Activated T-cell treated with anti-CD3 and anti-CD28 coated beads, Interleukin-2, amount 50 U/mL, for 4 hours (primary cell): ENCODE measurements around the gene ATP11A. TPM values are rescaled to one million over a fixed set of nuclear protein-coding genes. Genes with fewer than 3 reads are reported as not detected.

Source experiments
- ATAC-seq, 2 donors: fragments of 200-7000 bp; cut with Tn5 transposase; one replicate each; pipeline ENCODE4 v1.10.0; 2021
- DNase-seq: peaks from one replicate; pipeline ENCODE4 v3.0.0-alpha.2; 2020
- H3K27me3 Mint-ChIP-seq: one replicate; pipeline ENCODE4 v1.8.0; 2021; ENCODE audit warnings: low read depth, mixed read lengths
- H3K36me3 Mint-ChIP-seq: one replicate; pipeline ENCODE4 v1.8.0; 2022; ENCODE audit warnings: mixed read lengths; ENCODE audit not compliant: insufficient read depth
- H3K4me1 Mint-ChIP-seq: one replicate; pipeline ENCODE4 v1.8.0; 2021; ENCODE audit warnings: low read depth, mixed read lengths
- H3K4me3 Mint-ChIP-seq: one replicate; pipeline ENCODE4 v1.8.0; 2021; ENCODE audit warnings: mild to moderate bottlenecking, moderate library complexity, mixed read lengths
- H3K9me3 Mint-ChIP-seq: one replicate; pipeline ENCODE4 v1.8.0; 2021; ENCODE audit warnings: mixed read lengths
- total RNA-seq, 3 donors: library from RNA; stranded (reverse); gene quantifications; one replicate each; pipeline ENCODE4 v1.2.1, GENCODE V29; 2021

ATP11A gene
- total RNA-seq, 3 donors from 2014 or later: 34.7 to 40.8 (median 35.6) TPM

- H3K9me3 Mint-ChIP-seq: no peaks in the 10 kb centered on the region
- ATAC-seq: no peak
These were observed 64.6 kb downstream of the ATP11A start for GRCh38 chr13:112754281-112755025.

DNA sequence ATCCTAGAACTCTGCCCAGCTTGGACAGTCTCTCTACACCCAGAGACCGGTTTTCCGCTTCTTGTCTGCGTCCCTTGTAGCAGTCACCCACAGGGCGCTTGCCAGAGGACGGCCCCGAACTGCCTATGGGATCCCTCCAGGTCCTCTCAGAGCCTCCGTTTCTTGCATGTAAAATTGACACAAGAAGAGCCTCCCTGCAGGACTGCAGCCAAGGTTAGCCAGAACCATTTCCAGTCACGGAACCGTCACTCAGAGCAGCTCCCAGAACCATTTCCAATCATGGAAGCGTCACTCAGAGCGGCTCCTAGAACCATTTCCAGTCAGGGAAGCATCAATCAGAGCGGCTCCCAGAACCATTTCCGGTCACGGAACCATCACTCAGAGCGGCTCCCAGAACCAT lies 65.5 kb downstream of the ATP11A start:
- no peak for DNase-seq
- ATAC-seq: no peak
- Mint-ChIP-seq H3K36me3 (no peaks in the 10 kb centered on the region), H3K4me1 (peaks cover 26% of the 10 kb centered on the region), H3K4me3 (no peak overlapping the region), H3K27me3 (no peaks in the 10 kb centered on the region), H3K9me3 (no peaks in the 10 kb centered on the region)

More at GRCh38 chr13:112754281-112755025, 64.6 kb downstream of the ATP11A start:
- H3K4me1 Mint-ChIP-seq: peaks cover 26% of the 10 kb centered on the region
- no peaks in the 10 kb centered on the region for H3K36me3 Mint-ChIP-seq
- H3K27me3 Mint-ChIP-seq: no peaks in the 10 kb centered on the region
- no peak for DNase-seq
- H3K4me3 Mint-ChIP-seq: no peak overlapping the region

- H3K27me3 Mint-ChIP-seq: no peaks in the 10 kb centered on the region
- no peak overlapping the region for H3K4me3 Mint-ChIP-seq
- peaks cover 26% of the 10 kb centered on the region for H3K4me1 Mint-ChIP-seq
- DNase-seq (no peak), ATAC-seq (no peak)
- H3K9me3 Mint-ChIP-seq: no peaks in the 10 kb centered on the region
- H3K36me3 Mint-ChIP-seq: no peaks in the 10 kb centered on the region
These were observed 66.2 kb downstream of the ATP11A start for GRCh38 chr13:112756081-112756480.

DNA sequence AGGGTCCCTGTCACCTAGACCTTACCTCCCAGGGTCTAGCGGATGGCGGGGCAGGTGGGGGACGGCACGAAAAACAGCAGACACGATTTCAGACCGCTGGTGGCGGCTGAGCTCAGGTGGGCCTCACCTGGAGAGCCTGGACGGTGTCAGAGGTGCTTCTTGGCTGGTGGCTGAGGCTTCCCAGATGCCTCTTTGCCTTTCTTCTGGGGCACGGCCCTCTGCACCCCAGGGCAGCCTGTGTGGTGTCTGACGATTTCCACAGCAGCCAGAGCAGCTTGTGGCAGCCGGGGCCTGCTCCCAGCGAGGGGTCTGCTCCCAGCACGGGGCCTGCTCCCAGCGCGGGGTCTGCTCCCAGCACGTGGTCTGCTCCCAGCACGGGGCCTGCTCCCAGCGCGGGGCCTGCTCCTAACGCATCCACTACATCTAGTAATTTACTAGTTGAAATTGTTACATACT lies 66.7 kb downstream of the ATP11A start:
- DNase-seq: no peak
- Mint-ChIP-seq H3K9me3 (no peaks in the 10 kb centered on the region), H3K27me3 (no peaks in the 10 kb centered on the region), H3K36me3 (no peaks in the 10 kb centered on the region), H3K4me1 (peaks cover 26% of the 10 kb centered on the region), H3K4me3 (no peak overlapping the region)
- no peak for ATAC-seq

GRCh38 chr13:112756967-112757758 lies 67.3 kb downstream of the ATP11A start:
- H3K4me1 Mint-ChIP-seq: peaks cover 20% of the 10 kb centered on the region
- DNase-seq (no peak), ATAC-seq (no peak)
- no peaks in the 10 kb centered on the region for H3K27me3 Mint-ChIP-seq
- no peaks in the 10 kb centered on the region for H3K36me3 Mint-ChIP-seq
- H3K4me3 Mint-ChIP-seq: no peak overlapping the region
- no peaks in the 10 kb centered on the region for H3K9me3 Mint-ChIP-seq

DNA sequence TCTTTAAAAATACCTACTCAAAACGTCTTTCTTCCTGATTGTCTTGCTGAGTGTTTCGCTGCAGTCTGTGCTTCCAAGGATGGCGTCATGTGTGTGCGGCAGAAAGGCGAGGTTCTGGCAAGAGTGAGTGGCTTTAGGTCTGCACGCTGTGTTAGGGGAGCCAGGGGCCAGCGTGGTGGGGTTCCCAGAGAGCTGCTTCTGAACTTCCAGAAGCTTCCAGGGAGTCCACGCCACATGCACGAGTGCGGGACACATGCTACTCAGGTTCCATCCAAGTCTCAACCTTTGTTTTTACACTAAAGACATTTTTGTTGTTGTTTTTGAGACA lies 67.9 kb downstream of the ATP11A start:
- H3K4me1 Mint-ChIP-seq: peaks cover 17% of the 10 kb centered on the region

DNA sequence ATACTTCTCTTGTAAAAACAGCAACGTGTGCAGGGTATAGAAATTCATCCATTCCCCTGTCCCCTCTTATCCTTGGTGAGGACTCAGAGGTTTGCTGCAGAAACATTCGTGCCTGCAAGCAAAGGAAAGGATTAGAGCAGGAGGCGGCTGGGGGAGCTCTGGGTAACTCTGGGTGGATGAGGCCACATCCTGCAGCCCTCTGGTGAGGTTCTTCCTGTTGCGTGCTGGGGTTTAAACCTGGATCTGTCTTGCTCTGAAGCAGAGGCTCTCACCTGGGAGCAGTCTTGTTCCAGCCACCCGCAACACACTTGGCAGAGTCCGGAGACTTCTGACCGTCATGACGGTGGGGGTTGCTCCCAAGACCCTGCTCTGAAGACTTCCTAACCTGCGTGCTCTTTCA lies 69.2 kb downstream of the ATP11A start:
- DNase-seq (no peak), ATAC-seq (no peak)
- Mint-ChIP-seq H3K27me3 (no peaks in the 10 kb centered on the region), H3K4me3 (no peak overlapping the region), H3K4me1 (peaks cover 9% of the 10 kb centered on the region), H3K9me3 (no peaks in the 10 kb centered on the region), H3K36me3 (peaks cover 6% of the 10 kb centered on the region)

More for the DNA sequence above, 67.9 kb downstream of the ATP11A start:
- ATAC-seq (no peak), DNase-seq (no peak)
- Mint-ChIP-seq H3K9me3 (no peaks in the 10 kb centered on the region), H3K27me3 (no peaks in the 10 kb centered on the region), H3K36me3 (peaks cover 2% of the 10 kb centered on the region), H3K4me3 (no peak overlapping the region)

GRCh38 chr13:112759827-112760226 lies 70.0 kb downstream of the ATP11A start:
- Mint-ChIP-seq H3K27me3 (no peaks in the 10 kb centered on the region), H3K9me3 (no peaks in the 10 kb centered on the region), H3K4me3 (no peak overlapping the region), H3K36me3 (peaks cover 6% of the 10 kb centered on the region), H3K4me1 (peaks cover 9% of the 10 kb centered on the region)
- ATAC-seq: no peak
- DNase-seq: no peak

DNA sequence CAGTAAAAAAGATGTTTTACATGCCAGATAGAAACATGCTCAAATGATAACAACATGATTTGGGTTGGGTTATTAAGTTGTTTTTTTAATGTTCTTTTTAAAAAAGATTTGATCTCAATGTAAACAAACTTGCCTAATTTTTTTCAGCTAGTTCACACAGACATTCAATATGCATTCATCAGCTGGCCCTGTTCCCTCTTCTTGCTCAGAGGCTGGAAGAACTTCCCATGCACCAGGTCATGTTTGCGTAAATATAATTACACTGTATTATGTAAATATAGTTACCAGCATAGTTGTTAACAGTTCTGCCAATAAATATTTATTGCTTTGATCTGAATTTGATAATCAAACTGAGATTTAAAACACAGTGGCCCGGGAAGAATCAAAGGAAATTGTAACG lies 70.6 kb downstream of the ATP11A start:
- DNase-seq (no peak), ATAC-seq (no peak)
- no peak overlapping the region for H3K4me3 Mint-ChIP-seq
- no peaks in the 10 kb centered on the region for H3K9me3 Mint-ChIP-seq
- H3K36me3 Mint-ChIP-seq: peaks cover 6% of the 10 kb centered on the region
- no peaks in the 10 kb centered on the region for H3K27me3 Mint-ChIP-seq
- H3K4me1 Mint-ChIP-seq: peaks cover 9% of the 10 kb centered on the region

- no peak for ATAC-seq
- H3K27me3 Mint-ChIP-seq: no peaks in the 10 kb centered on the region
- peaks cover 14% of the 10 kb centered on the region for H3K4me1 Mint-ChIP-seq
- peaks cover 7% of the 10 kb centered on the region for H3K36me3 Mint-ChIP-seq
- H3K9me3 Mint-ChIP-seq: peaks cover 3% of the 10 kb centered on the region
- no peak for DNase-seq
- H3K4me3 Mint-ChIP-seq: no peak overlapping the region
These were observed 71.1 kb downstream of the ATP11A start for GRCh38 chr13:112760931-112761330.

GRCh38 chr13:112761701-112762689 lies 72.2 kb downstream of the ATP11A start:
- ATAC-seq: no peak
- peaks cover 9% of the 10 kb centered on the region for H3K36me3 Mint-ChIP-seq
- no peak for DNase-seq
- H3K27me3 Mint-ChIP-seq: no peaks in the 10 kb centered on the region
- H3K4me3 Mint-ChIP-seq: no peak overlapping the region
- H3K9me3 Mint-ChIP-seq: peaks cover 4% of the 10 kb centered on the region
- peaks cover 21% of the 10 kb centered on the region for H3K4me1 Mint-ChIP-seq

GRCh38 chr13:112762690-112763080 lies 72.8 kb downstream of the ATP11A start:
- Mint-ChIP-seq H3K4me3 (no peak overlapping the region), H3K27me3 (no peaks in the 10 kb centered on the region), H3K36me3 (peaks cover 9% of the 10 kb centered on the region), H3K9me3 (peaks cover 4% of the 10 kb centered on the region), H3K4me1 (peaks cover 23% of the 10 kb centered on the region)
- ATAC-seq (no peak), DNase-seq (no peak)

- H3K4me3 Mint-ChIP-seq: no peak overlapping the region
- H3K9me3 Mint-ChIP-seq: peaks cover 4% of the 10 kb centered on the region
- peaks cover 32% of the 10 kb centered on the region for H3K4me1 Mint-ChIP-seq
- peaks cover 9% of the 10 kb centered on the region for H3K36me3 Mint-ChIP-seq
- ATAC-seq (no peak), DNase-seq (no peak)
- H3K27me3 Mint-ChIP-seq: no peaks in the 10 kb centered on the region
These were observed 74.2 kb downstream of the ATP11A start for GRCh38 chr13:112764028-112764427.
